IMR-90 (cell line): Measurements from ENCODE around the gene ATP10A. TPM values are rescaled to one million over a fixed set of nuclear protein-coding genes. Genes with fewer than 3 reads are reported as not detected.

Experiments used
- ATAC-seq: fragments of 200-7000 bp; cut with Tn5 transposase; 2 replicates; pipeline ENCODE4 v1.9.1; 2020; ENCODE audit warnings: low read depth, mild to moderate bottlenecking, moderate library complexity
- BruUV-seq: library from RNA; stranded (reverse); fragments of 400-500 nt; replicated peaks from 2 replicates; lab custom pipeline; 2021; lab: Mats Ljungman, UMichigan
- CTCF ChIA-PET: fragments of 300-600 bp; formaldehyde crosslinking; extraction: SDS; loops from one replicate; lab custom pipeline; 2021; ENCODE audit warnings: antibody characterized with exemption; lab: Yijun Ruan, JAX
- POLR2A ChIA-PET: fragments of 300-600 bp; sonication (Branson Sonifier 250); formaldehyde crosslinking; loops from one replicate; lab custom pipeline; 2022; ENCODE audit warnings: antibody characterized with exemption; ENCODE audit not compliant: unreplicated experiment; lab: Charles Lee
- DNase-seq: peaks from one replicate; pipeline ENCODE4 v3.0.0; 2013
- H2AFZ ChIP-seq: replicated peaks from 2 replicates; pipeline ENCODE3; 2013; ENCODE audit warnings: low read length, mild to moderate bottlenecking; ENCODE audit not compliant: poor library complexity
- H2AK5ac ChIP-seq: 2 replicates; pipeline ENCODE4 v1.6.1; 2013; ENCODE audit warnings: low read depth, low read length, inconsistent platforms
- H2AK9ac ChIP-seq: replicated peaks from 2 replicates; pipeline ENCODE3; 2013; ENCODE audit warnings: mild to moderate bottlenecking, low read depth, low read length, moderate library complexity; ENCODE audit not compliant: poor library complexity
- H2BK120ac ChIP-seq: 2 replicates; pipeline ENCODE4 v1.6.1; 2013; ENCODE audit warnings: low read depth, low read length, inconsistent platforms
- H2BK15ac ChIP-seq: 3 replicates; pipeline ENCODE4 v1.6.1; 2013; ENCODE audit warnings: low read depth, low read length, inconsistent platforms
- H2BK20ac ChIP-seq: 2 replicates; pipeline ENCODE4 v1.6.1; 2013; ENCODE audit warnings: low read depth, mild to moderate bottlenecking, inconsistent platforms, low read length, moderate library complexity
- H2BK5ac ChIP-seq: 2 replicates; pipeline ENCODE4 v1.6.1; 2013; ENCODE audit warnings: mild to moderate bottlenecking, low read depth, low read length, inconsistent platforms; ENCODE audit not compliant: poor library complexity, severe bottlenecking
- H3K14ac ChIP-seq: replicated peaks from 2 replicates; pipeline ENCODE4 v1.6.1; 2013; ENCODE audit warnings: low read depth, low read length, inconsistent platforms
- H3K18ac ChIP-seq: 2 replicates; pipeline ENCODE4 v1.6.1; 2013; ENCODE audit warnings: low read depth, low read length, control low read depth
- H3K23ac ChIP-seq: 2 replicates; pipeline ENCODE4 v1.6.1; 2013; ENCODE audit warnings: low read depth, low read length, inconsistent platforms
- H3K27ac ChIP-seq: 2 replicates; pipeline ENCODE4 v1.5.1; 2013; ENCODE audit warnings: mild to moderate bottlenecking, control low read depth, low read length; ENCODE audit not compliant: insufficient read depth
- H3K27me3 ChIP-seq: 2 replicates; pipeline ENCODE4 v1.6.1; 2013; ENCODE audit warnings: low read length; ENCODE audit not compliant: control insufficient read depth, insufficient read depth
- H3K36me3 ChIP-seq: 2 replicates; pipeline ENCODE4 v1.6.1; 2013; ENCODE audit warnings: low read length, mixed read lengths; ENCODE audit not compliant: control insufficient read depth, insufficient read depth
- H3K4ac ChIP-seq: 2 replicates; pipeline ENCODE4 v1.6.1; 2013; ENCODE audit warnings: low read depth, low read length, inconsistent platforms
- H3K4me1 ChIP-seq: 2 replicates; pipeline ENCODE4 v1.6.1; 2013; ENCODE audit warnings: low read length, mixed read lengths; ENCODE audit not compliant: control insufficient read depth, insufficient read depth
- H3K4me2 ChIP-seq: 2 replicates; pipeline ENCODE4 v1.6.1; 2013; ENCODE audit warnings: low read depth, mild to moderate bottlenecking, control low read depth, low read length, moderate library complexity
- H3K4me3 ChIP-seq: 2 replicates; pipeline ENCODE4 v1.5.1; 2013; ENCODE audit warnings: low read depth, mild to moderate bottlenecking, control low read depth, low read length, moderate library complexity; ENCODE audit not compliant: insufficient read depth
- H3K56ac ChIP-seq: 2 replicates; pipeline ENCODE4 v1.6.1; 2013; ENCODE audit warnings: low read length, inconsistent platforms; ENCODE audit not compliant: insufficient read depth; ENCODE audit errors: extremely low read depth
- H3K79me1 ChIP-seq, 2 experiments: 2 replicates each; pipeline ENCODE4 v1.6.1; 2013; ENCODE audit warnings: low read length in 2 of 2, inconsistent platforms in 1 of 2, low read depth in 1 of 2
- H3K9ac ChIP-seq: 2 replicates; pipeline ENCODE4 v1.6.1; 2013; ENCODE audit warnings: low read depth, low read length, control low read depth
- H3K9me1 ChIP-seq: 2 replicates; pipeline ENCODE4 v1.6.1; 2013; ENCODE audit warnings: low read length, inconsistent platforms; ENCODE audit not compliant: insufficient read depth
- H3K9me3 ChIP-seq: 2 replicates; pipeline ENCODE4 v1.6.1; 2013; ENCODE audit warnings: low read length; ENCODE audit not compliant: control insufficient read depth, insufficient read depth
- H4K20me1 ChIP-seq: 2 replicates; pipeline ENCODE4 v1.6.1; 2013; ENCODE audit warnings: low read length, inconsistent platforms; ENCODE audit not compliant: insufficient read depth
- H4K5ac ChIP-seq: 2 replicates; pipeline ENCODE4 v1.6.1; 2013; ENCODE audit warnings: mild to moderate bottlenecking, low read depth, low read length, control low read depth
- H4K8ac ChIP-seq, 2 experiments: 2 replicates each; pipeline ENCODE4 v1.6.1; 2013; ENCODE audit warnings: low read depth in 2 of 2, low read length in 2 of 2, control low read depth in 1 of 2, inconsistent platforms in 1 of 2
- H4K91ac ChIP-seq: 2 replicates; pipeline ENCODE4 v1.6.1; 2013; ENCODE audit warnings: low read depth, low read length, inconsistent platforms; ENCODE audit not compliant: insufficient read depth
- POLR2A ChIP-seq: IDR thresholded peaks from 2 replicates; pipeline ENCODE4 v1.6.1; 2012; ENCODE audit warnings: mild to moderate bottlenecking, low read depth, low read length
- RCOR1 ChIP-seq: IDR thresholded peaks from 2 replicates; pipeline ENCODE4 v1.6.1; 2012; ENCODE audit warnings: mild to moderate bottlenecking, low read length, improper control_type of control experiment; ENCODE audit not compliant: insufficient replicate concordance
- RFX5 ChIP-seq: IDR thresholded peaks from 2 replicates; pipeline ENCODE4 v1.8.0; 2012; ENCODE audit warnings: low read depth, mild to moderate bottlenecking, low read length, moderate library complexity
- WGBS, 2 experiments: methylation state at CpG; one replicate each; pipeline versions ENCODE4 v1.1.5 to v1.1.7; 2013; ENCODE audit warnings: missing lambda C conversion rate in 2 of 2; ENCODE audit not compliant: insufficient read length in 1 of 2; ENCODE audit errors: extremely low coverage in 2 of 2; 5-methylcytosine and 5-hydroxymethylcytosine counted together
- dilution Hi-C: fragments of 300-500 bp; cut with HindIII; formaldehyde crosslinking; loops from one replicate; pipeline ENCODE4 v1.14.3; 2018; ENCODE audit warnings: low sequenced_read_pairs; ENCODE audit not compliant: unreplicated experiment
- in situ Hi-C: fragments of 300-500 bp; cut with MboI; formaldehyde crosslinking; loops from 3 replicates; pipeline ENCODE4 v1.14.3; 2019; ENCODE audit warnings: low sequenced_read_pairs, inconsistent platforms, mixed read lengths
- intact Hi-C: fragments of 100-400 bp; cut with micrococcal nuclease; formaldehyde crosslinking; loops from 2 replicates; pipeline ENCODE4 v1.10.0; 2022
- polyA plus RNA-seq, 3 experiments: library from polyadenylated mRNA; depleted of rRNA; stranded (reverse); fragments of >200 nt; gene quantifications; 2 replicates each; pipeline ENCODE4 v1.2.3, GENCODE V29; 2012; ENCODE audit warnings: low replicate concordance in 1 of 3
- total RNA-seq: library from RNA; depleted of rRNA; stranded (reverse); fragments of >200 nt; gene quantifications from 2 replicates; pipeline ENCODE4 v1.2.3, GENCODE V29; 2012

Gene ATP10A
- total and polyA plus RNA-seq, 2 of the 4 experiments (the other 2 are of a cell fraction) = 13.8 to 16.0 TPM

DNA sequence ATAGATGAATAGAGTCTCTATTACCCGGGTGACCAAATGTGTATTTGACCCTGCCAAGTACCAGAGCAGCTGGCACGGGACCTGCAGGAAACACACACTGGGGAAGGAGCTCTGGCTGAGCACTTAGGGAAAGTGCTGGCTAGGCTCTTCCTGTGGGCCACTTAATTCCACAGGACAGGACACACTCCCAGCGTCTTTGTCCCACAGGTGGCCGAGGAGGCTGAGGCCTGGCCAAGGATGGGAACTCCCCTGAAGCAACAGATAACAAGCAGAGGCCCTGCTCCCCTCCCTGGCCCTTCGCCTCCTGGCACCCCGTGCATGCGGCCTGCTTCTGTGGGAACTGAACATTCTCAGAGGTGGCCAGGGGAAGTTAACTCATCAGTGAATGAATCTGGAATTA is 180.8 kb downstream of the ATP10A start:
- H4K91ac ChIP-seq = no peak overlapping the region
- no peak overlapping the region for H3K23ac ChIP-seq
- no peak overlapping the region for H2BK20ac ChIP-seq
- H3K9me3 ChIP-seq = no peaks in the 10 kb centered on the region
- in situ Hi-C loops = no loop called here
- no peak overlapping the region for H3K27ac ChIP-seq
- dilution Hi-C loops = no loop called here
- no peak overlapping the region for H3K4ac ChIP-seq
- WGBS, 2 experiments = no CpG with 5 or more reads among the region's 7 CpGs
- H4K8ac ChIP-seq = no peak overlapping the region
- intact Hi-C loops = no loop called here
- no peak overlapping the region for H2AFZ ChIP-seq
- H3K4me2 ChIP-seq = no peak overlapping the region
- no peak overlapping the region for H3K18ac ChIP-seq
- peaks cover 11% of the 10 kb centered on the region; the same call in 1 of the 2 replicates for H3K9me1 ChIP-seq
- H3K56ac ChIP-seq = no peak overlapping the region
- no TSS peak for BruUV-seq
- ATAC-seq = no peak
- no peak overlapping the region for H2AK9ac ChIP-seq
- CTCF ChIA-PET = no interaction called here
- no peak overlapping the region for H2BK120ac ChIP-seq
- H4K20me1 ChIP-seq = no peaks in the 10 kb centered on the region
- TF ChIP-seq POLR2A (no peak), RCOR1 (no peak), RFX5 (no peak)
- no peak overlapping the region for H2BK5ac ChIP-seq
- H3K14ac ChIP-seq = no peak overlapping the region
- peaks cover 17% of the 10 kb centered on the region; the same call in 1 of the 2 replicates for H3K36me3 ChIP-seq
- H4K5ac ChIP-seq = no peak overlapping the region
- no peak overlapping the region for H2BK15ac ChIP-seq
- no peak for DNase-seq
- H3K79me1 ChIP-seq = 0 out of 4 replicates have a peak, but pooled peaks cover 0 to 5% of the 10 kb centered on the region in 2 experiments
- H3K27me3 ChIP-seq = no peaks in the 10 kb centered on the region
- POLR2A ChIA-PET = no interaction called here
- H2AK5ac ChIP-seq = no peak overlapping the region
- no peak overlapping the region for H3K9ac ChIP-seq
- peaks cover 3% of the 10 kb centered on the region for H3K4me1 ChIP-seq
- no peak overlapping the region for H3K4me3 ChIP-seq
